Activated CD4-positive, alpha-beta T cell treated with anti-CD3 and anti-CD28 coated beads for 48 hours (primary cell): ENCODE data around the gene WDFY1.
A peak's percentile ranks its signal among the peaks of the same experiment; 100 is the strongest.
"Not testable (repeated sequence)": the region's sequence is repeated elsewhere in the genome, so short reads cannot be mapped to it uniquely, and the experiment has no call there.

ENCODE experiments used
- DNase-seq: peaks from one replicate; pipeline ENCODE4 v3.0.0-alpha.2; 2020

WDFY1 gene

GRCh38 chr2:223894968-223895367 lies 50.2 kb downstream of the WDFY1 start:
- DNase-seq = no peak

GRCh38 chr2:223894009-223894408 lies 51.1 kb downstream of the WDFY1 start:
- DNase-seq = no peak

- DNase-seq = no peak
Measured at GRCh38 chr2:223890721-223891120, 54.4 kb downstream of the WDFY1 start.

DNA sequence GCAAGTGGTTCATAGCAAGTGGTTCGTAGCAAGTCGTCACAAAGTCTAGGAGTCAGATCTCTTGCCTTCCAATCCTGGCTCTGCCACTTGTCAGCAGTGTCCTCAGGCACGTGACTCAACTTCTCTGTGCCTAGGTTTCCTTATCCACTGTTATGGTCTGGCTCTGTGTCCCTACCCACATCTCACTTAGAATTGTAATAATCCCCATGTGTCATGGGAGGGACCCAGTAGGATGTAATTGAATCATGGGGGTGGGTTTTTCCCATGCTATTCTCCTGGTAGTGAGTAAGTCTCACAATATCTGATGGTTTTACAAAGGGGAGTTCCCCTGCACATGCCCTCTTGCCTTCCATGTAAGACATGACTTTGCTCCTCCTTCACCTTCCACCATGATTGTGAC lies 55.9 kb downstream of the WDFY1 start:
- peak; percentile 20 for DNase-seq

DNA sequence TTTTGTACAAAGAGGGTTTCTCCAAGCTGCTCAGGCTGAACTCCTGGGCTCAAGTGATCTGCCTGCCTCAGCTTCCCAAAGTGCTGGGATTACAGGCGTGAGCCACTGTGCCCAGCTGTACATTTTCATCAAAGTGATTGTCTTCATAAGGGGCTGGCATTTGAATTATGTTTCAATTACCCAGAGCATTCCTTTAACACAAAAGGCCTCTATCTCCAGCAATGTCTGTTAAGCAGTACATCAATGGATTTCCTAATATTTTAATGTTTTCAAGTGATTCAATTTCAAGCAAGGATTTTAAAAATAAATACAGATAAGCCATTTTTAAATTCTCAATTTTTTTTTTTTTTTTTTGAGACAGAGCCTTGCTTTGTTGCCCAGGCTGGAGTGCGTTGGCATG lies 56.9 kb downstream of the WDFY1 start:
- DNase-seq = no peak

DNA sequence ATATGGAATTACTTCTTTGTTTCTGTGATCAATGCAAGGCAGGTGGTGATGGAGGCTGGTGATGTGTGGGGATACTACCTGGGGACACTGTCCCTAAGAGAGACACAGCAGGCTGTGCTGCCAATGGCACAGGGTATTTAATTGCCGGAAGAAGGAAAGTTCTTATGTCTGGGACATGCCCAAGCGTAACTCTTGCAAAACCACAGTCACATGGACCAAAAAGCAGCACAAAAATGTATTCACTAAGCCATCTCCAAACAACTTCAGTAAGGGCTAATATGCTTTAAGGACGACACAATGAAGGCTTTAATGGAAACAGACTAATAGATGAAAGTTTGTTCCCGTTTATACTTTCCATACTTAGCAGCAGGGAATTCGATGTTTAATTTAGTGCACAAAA lies 58.0 kb downstream of the WDFY1 start:
- no peak for DNase-seq

GRCh38 chr2:223886726-223887125 lies 58.4 kb downstream of the WDFY1 start:
- DNase-seq = no peak

DNA sequence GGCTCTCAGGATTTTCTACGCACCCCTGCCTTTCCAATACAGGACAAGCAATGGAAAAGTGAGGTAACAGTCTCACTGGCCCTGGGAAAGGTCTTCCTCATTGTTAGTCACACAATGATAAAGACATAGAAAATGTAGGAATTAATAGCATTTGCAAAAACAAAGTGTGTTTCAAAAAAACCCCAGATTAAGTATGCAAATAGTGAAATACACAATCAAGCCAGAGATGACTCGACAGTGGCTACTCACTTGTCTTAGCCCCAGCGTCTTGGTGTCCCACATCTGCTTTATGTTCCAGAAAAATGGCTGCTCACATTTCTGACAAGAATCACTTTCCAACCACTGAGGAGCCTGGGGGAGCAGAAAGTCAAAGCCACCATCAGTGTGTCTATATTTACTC lies 60.7 kb downstream of the WDFY1 start:
- no peak for DNase-seq

GRCh38 chr2:223882715-223883114 lies 62.4 kb downstream of the WDFY1 start:
- no peak for DNase-seq

DNA sequence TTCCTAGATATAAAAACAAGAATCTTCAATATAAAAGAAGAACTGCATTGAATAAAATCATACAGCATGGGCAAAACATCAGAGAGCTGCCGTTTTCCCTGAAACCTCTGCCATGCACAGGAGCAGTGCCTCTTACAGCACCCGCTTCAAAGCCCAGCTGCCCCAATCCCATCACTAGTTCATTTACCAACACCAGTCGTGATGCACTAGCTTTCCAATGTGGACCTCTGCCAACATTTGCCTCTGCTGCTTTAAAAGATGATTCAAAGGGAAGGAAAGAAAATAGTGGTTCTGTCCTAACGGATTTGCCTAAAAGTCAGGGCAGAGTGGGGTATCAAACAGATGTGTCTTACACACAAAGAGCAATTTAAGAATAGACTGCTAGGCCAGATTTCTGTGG lies 64.3 kb downstream of the WDFY1 start:
- DNase-seq = no peak

DNA sequence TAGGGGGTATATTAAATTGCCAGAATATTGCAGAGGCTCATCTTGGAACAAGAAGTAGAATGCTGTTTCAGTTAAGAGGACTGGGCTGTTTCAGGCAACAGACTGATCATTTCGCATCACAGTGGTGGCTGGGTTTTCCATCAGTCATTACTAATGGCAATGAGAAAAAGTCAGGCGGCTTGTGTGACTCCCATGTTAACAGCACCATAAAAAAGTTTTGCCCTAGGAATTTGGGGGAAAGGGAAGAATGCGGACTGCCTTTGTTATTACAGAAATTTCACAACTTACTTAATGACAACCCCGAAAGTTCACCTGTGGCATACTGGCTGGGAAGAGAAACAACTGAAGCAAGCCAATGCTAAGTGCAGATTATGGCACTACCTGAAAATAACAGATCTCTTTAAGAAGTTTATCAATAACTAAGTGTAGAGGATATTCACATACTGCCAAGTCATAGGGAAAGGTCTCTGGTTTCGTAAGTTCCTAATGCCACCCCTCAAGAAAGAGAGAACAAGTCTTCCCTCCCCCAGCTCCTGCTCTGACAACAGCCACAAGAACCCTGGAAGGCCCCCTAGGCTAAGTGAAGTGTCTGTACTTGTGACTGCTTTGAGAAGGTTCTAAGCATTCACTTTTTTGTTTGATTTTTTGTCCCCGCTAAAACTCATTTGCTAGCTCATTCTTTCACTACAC lies 67.3 kb downstream of the WDFY1 start:
- no peak for DNase-seq

GRCh38 chr2:223873672-223874071 lies 71.5 kb downstream of the WDFY1 start:
- DNase-seq = no peak

DNA sequence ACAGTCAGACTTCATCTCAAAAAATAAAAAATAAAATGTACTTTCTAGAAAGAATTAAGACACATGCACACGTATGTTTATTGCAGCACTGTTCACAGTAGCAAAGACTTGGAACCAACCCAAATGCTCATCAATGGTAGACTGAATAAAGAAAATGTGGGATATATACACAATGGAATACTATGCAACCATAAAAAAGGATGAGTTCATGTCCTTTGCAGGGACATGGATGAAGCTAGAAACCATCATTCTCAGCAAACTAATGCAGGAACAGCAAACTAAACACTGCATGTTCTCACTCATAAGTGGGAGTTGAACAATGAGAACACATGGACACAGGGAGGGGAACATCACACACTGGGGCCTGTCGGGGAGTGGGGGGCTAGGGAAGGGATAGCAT lies 72.4 kb downstream of the WDFY1 start:
- not testable (repeated sequence) for DNase-seq

GRCh38 chr2:223871661-223872060 lies 73.5 kb downstream of the WDFY1 start:
- DNase-seq = not testable (repeated sequence)

DNA sequence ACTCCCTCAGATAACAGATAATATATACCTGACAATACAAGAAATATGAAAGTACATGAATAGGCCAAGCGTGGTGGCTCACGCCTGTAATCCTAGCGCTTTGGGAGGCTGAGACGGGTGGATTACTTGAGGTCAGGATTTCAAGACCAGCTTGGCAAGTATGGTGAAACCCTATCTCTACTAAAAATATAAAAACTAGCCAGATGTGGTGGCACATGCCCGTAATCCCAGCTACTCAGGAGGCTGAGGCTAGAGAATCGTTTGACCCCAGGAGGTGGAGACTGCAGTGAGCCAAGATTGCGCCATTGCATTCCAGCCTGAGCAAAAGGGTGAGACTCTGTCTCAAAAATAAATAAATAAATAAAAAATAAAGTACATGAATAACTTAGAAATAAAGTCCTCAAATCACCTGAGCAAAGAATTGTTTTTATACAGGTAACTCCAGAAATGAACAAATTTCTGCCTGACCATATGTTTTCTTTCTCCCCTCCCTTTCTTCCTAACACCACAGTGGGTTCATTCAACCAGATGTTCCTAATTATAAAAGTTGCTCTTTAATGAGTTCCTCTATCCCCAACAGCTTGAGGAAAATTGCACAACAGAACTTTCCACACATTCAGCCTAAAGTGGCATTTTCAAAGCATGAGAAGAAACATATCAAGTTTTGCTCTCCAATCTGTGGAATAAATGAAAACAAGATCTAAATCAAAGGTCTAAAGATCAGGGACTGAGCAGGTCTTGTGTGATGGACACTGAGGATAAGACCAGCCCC lies 74.1 kb downstream of the WDFY1 start:
- no peak for DNase-seq

DNA sequence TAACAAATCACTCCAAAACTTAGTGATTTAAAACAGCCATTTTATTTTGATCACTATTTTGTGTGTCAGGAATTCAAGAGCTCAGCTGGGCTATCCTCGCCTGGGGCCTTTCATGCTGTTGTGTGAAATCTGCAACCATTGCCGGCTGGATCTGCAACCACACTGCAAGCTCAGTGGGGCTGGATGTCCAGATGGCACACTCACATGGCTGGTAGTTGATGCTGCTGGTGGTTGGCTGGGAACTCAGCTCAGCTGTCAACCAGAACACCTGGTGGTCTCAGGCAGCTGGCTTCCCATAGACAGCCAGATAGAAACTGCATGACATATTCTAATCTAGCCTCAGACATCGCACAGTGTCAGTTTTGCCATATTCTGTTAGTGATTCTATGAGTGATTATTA lies 77.1 kb downstream of the WDFY1 start:
- no peak for DNase-seq

DNA sequence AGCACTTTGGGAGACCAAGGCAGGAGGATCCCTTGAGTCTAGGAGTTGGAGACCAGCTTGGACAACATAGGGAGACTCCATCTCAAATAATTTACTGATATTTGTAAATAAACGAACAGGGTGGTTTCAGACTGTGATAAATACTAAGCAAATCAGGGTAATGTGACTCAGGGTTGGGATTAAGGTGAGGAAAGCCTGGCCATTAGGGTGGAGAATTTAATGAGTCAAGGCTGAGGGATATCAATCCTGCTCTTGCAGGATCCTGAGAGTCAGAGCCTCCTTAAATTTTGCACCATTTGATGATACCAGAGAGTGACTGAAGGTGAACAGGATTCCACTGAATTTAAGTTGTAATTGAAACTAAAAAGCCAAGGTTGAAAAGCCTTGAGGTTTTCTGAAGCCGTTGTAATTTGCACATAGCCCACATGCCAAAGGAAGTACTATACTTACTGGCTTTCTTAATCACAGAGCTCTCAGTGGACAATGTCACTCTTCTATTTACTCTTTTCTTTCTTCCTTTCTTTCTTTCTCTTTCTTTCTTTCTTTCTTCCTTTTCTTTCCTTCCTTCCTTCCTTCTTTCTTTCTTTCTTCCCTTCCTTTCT lies 79.1 kb downstream of the WDFY1 start:
- no peak for DNase-seq

DNA sequence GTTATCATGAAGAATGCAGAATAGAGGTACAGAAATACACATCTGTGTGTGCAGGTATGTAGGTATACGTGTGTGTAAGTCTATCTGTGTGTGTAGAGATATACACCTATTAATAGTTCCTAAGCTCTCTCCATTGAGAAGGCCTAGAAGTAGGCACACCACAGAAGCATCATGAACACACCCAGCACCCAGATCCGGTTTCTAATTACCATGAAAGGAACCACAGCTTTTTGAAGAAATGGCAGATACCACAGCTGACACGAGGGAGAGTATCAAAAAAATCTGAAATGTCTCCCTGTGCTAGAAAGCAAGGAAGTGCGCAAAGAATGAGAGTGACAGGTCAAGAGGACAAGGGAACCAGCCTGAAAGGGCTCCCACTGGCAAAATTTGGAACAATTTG lies 80.0 kb downstream of the WDFY1 start:
- no peak for DNase-seq

GRCh38 chr2:223863491-223863890 lies 81.6 kb downstream of the WDFY1 start:
- DNase-seq = no peak

GRCh38 chr2:223860809-223861738 lies 84.1 kb downstream of the WDFY1 start:
- DNase-seq = no peak

GRCh38 chr2:223859070-223859469 lies 86.1 kb downstream of the WDFY1 start:
- DNase-seq = no peak

DNA sequence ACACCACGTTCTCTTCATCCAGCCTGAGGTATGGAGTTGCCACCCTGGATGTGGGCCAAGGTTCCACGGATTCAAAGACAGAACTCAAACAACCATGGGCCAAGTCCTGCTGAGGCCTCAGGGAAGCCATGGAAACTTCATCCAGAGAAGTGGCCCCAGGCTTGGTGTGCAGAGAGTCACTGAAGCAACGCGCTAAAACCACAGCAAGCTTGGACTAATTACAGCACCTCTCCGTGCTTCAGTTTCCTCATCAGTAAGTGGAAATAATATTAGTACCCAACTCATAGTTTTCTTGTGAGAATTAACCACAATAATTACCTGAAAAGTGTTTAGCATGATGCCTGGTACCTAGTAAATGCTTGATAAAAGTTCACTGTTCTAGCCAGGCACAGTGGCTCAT lies 88.6 kb downstream of the WDFY1 start:
- no peak for DNase-seq

GRCh38 chr2:223856021-223856420 lies 89.1 kb downstream of the WDFY1 start:
- no peak for DNase-seq
